ENCODE results near the gene SNX30.

- no peak for TF ChIP-seq CTCF (IDR thresholded peaks at IDR 0.05)
- no peak for TF ChIP-seq ZFX (IDR thresholded peaks at IDR 0.05; ENCODE audit: borderline replicate concordance)
Observed at GRCh38 chr9:112703304-112703703, 47.3 kb upstream of the SNX30 start.
